AG10803 (cell line): ENCODE results near the gene AIM2.
"Not testable (repeated sequence)": the region's sequence is repeated elsewhere in the genome, so short reads cannot be mapped to it uniquely, and the experiment has no call there.

Source experiments
- DNase-seq: peaks from one replicate; pipeline ENCODE4 v3.0.0; 2010; ENCODE audit warnings: low read depth
- H3K4me3 ChIP-seq: 2 replicates; pipeline ENCODE4 v1.5.1; 2011; ENCODE audit warnings: mild to moderate bottlenecking, low read length, control low read depth
- TF ChIP-seq, protein P1 (sequence below): conservative IDR thresholded peaks from 2 replicates; pipeline ENCODE4 v1.5.1; 2011; ENCODE audit warnings: mild to moderate bottlenecking, low read length, control low read depth, inconsistent platforms

AIM2 gene

GRCh38 chr1:159076438-159077119 lies at the start of gene AIM2:
Gene AIM2 (minus strand): TSS chr1:159076766. CDS start chr1:159073499, 3,267 bp downstream.
- TF ChIP-seq, protein P1, sequence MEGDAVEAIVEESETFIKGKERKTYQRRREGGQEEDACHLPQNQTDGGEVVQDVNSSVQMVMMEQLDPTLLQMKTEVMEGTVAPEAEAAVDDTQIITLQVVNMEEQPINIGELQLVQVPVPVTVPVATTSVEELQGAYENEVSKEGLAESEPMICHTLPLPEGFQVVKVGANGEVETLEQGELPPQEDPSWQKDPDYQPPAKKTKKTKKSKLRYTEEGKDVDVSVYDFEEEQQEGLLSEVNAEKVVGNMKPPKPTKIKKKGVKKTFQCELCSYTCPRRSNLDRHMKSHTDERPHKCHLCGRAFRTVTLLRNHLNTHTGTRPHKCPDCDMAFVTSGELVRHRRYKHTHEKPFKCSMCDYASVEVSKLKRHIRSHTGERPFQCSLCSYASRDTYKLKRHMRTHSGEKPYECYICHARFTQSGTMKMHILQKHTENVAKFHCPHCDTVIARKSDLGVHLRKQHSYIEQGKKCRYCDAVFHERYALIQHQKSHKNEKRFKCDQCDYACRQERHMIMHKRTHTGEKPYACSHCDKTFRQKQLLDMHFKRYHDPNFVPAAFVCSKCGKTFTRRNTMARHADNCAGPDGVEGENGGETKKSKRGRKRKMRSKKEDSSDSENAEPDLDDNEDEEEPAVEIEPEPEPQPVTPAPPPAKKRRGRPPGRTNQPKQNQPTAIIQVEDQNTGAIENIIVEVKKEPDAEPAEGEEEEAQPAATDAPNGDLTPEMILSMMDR: no peak
- DNase-seq: peak; percentile 52
- no peak within 1 kb of the TSS for H3K4me3 ChIP-seq

GRCh38 chr1:159123587-159123986 lies 47.0 kb upstream of the AIM2 start:
- DNase-seq: no peak
- H3K4me3 ChIP-seq: no peak overlapping the region
- TF ChIP-seq, protein P1: no peak

DNA sequence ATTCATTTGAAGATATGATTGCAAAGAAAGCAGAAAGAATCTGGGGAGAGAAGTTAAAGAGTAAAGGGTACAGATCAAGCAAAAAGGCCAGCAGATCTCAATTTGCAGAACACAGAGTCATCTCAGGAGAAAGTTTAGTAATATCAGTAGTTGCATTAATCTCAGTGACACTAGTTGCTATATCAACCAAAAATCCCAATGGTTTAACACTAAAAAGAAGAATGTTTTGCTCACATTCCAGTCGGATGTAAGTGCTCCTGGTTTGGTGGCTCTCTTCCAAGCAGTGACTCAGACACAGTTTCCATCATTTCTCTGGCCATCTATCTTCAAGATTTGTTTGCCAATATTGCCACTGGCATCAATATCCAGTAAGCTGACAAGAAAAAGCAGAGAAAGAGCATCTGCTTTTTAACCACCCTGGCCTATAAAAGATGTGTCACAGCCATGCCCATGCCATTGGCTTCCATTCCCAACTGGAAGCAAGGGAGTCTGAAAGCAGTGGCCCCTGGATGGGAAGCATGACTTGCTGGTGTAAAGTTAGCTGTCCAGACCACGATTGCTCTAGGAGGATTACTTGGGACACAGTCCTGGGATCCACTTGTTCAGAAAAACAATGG lies 45.5 kb upstream of the AIM2 start:
- peak; percentile 74 for DNase-seq
- TF ChIP-seq, protein P1: no peak
- H3K4me3 ChIP-seq: no peak overlapping the region

- TF ChIP-seq, protein P1: no peak
- H3K4me3 ChIP-seq: no peak overlapping the region
- no peak for DNase-seq
Observed at GRCh38 chr1:159121526-159121925, 45.0 kb upstream of the AIM2 start.

DNA sequence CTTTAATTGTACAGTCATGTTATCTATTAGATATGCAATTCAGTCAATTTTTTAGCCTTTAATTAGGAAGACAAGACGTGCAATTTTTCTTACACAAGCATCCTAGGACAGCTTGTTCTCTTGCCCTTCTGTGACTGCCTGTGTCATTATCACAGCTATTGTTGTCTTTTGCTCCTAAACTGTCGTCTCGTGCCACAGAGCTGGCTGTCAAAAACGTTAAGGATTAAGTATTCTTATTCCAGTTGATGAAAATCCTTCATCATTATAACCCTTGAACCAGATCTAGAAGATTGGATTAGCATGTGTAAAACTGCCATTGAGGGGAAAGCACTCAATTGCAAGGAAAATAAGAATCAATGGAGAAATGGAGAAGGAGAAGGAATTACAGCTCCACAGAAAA lies 43.8 kb upstream of the AIM2 start:
- TF ChIP-seq, protein P1: no peak
- H3K4me3 ChIP-seq: no peak overlapping the region
- DNase-seq: no peak

DNA sequence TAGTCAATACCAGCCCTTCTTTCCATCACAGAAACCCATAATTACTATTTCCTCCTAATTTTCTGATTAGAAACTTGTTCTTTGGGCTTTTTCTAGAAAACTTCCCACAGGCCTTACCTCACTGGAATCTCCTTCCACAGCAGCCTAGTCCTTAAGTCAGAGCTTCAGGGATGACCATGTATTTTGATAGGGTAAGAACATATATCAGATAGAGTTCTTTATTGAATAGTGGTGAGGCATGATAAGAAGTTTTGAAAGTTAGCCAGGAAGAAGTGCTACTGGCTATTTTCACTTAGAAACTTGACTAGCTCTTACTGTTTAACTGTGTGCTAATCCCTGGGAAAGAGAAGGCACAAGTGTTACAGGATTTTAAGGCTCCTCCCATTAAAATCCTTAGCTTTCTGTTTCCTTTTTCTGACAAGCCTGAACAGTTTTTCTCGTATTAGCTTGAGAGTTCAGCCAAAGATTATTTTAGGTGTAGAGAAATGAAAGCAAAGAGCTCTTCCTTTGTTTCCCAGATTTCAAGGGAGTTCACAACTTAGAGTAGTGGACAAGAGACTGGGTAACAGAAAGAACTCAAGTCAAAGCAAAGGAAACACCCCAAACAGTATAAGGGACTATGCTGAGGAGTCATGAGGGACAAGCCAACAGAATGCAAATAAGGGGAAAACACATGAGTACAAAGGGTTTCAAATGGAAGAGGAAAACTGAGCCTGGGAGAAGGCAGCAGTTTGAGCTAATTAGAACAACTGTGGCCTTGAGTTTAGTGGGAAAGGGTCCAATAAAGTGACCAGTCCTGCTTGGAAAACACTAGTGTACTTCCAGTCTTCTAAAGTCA lies 37.2 kb upstream of the AIM2 start:
- no peak overlapping the region for H3K4me3 ChIP-seq
- TF ChIP-seq, protein P1: no peak
- DNase-seq: no peak

- not testable (repeated sequence) for H3K4me3 ChIP-seq
- DNase-seq: peak; percentile 63
Observed at GRCh38 chr1:159103021-159103420, 26.5 kb upstream of the AIM2 start.
